HG02970 (cell line): ENCODE results near the gene CREM.
"Not testable (repeated sequence)": the region's sequence is repeated elsewhere in the genome, so short reads cannot be mapped to it uniquely, and the experiment has no call there.

Source experiments
- ATAC-seq: cut with Tn5 transposase; IDR thresholded peaks from one replicate; pipeline ENCODE4 v1.9.1; 2021; ENCODE audit warnings: mild to moderate bottlenecking, moderate library complexity, moderate number of reproducible peaks; ENCODE audit not compliant: unreplicated experiment, low FRiP score

The CREM gene

DNA sequence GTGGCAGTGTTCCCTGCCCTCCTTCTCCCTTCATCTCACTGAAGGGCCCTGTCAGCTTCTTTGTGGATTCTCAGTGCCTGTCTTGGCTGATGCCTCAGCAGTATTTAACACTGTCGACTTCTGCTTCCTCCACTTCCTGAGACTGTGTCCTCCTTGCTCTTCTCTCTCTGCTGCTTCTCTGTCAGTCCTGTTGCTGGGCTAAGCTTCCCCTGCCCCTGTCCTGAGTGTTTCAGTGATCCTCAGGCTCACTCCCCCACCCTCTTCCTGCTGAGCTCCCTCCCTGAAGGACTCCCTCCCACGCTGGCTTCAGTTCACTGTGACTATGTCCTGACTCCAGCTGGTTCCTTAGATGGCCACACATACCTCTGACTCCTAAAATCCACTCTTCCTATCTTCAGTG is 64.9 kb downstream of the CREM start:
- no peak for ATAC-seq

DNA sequence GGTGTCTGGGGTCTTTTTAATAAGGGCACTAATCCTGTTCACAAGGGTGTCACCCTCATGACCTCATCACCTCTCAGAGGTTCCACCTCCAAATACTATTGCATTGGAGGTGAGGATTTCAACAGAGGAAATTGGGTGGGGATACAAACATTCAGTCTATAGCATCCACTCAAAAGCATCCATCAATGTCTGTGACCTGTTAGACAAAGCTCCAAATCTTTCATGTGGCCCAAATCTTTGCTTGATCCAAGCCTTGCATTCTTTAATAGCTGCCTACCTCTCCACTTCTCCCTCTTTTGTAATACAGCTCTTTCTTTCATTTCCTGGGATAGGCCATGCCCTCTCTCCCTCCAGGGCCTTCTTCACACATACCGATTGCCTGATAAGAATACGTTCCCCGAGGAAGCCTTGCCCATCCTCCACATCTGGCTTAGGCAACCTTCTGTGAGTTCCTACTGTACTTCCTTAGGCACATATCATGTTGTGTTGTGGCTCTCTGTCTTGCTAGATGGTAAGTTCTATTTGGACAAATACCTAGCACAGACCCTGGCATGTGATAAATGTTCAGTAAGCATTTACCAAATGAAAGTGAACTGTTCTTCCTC is 66.1 kb downstream of the CREM start:
- no peak for ATAC-seq

GRCh38 chr10:35194471-35194870 is 67.8 kb downstream of the CREM start:
- no peak for ATAC-seq

DNA sequence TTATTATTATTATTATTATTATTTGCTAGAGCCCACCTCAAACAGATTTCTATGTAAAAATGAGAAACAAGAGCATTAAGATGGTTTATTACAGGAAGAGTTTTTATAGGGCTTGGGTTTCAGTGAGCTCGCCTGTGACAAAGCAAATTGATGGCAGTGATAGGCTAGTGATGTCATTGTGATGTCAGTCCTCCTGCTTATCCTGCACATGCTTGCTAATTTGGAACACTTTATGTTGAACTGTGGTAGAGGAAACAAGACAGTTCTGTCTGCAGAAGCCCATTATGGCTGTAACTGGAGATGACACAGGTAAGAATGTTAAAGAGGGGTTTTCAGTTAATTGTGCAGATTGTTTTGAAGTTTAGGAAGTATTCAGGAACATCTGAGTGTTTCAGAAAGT is 68.3 kb downstream of the CREM start:
- no peak for ATAC-seq

GRCh38 chr10:35195361-35196306 is 69.0 kb downstream of the CREM start:
- peak; percentile 96 for ATAC-seq

DNA sequence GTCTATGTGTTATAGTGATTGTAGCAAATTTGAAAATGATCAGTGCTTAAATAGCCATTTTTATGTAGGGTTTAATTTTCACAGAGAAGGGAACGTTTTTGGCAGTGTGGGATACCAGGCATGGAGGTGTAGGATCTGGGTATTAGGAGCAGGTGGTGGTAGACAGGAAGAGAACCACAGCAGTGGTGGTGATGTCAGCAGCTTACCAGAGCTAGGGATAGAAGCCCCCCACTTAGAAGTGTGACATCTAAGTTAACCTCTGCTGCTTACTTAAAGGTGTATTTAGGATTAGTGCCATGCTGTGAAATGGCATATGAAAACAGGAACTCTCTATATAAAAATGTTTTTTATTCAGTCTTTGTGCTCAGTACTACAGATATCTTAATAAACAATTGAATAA is 73.8 kb downstream of the CREM start:
- ATAC-seq = no peak

GRCh38 chr10:35201234-35201633 is 74.6 kb downstream of the CREM start:
- ATAC-seq = no peak

DNA sequence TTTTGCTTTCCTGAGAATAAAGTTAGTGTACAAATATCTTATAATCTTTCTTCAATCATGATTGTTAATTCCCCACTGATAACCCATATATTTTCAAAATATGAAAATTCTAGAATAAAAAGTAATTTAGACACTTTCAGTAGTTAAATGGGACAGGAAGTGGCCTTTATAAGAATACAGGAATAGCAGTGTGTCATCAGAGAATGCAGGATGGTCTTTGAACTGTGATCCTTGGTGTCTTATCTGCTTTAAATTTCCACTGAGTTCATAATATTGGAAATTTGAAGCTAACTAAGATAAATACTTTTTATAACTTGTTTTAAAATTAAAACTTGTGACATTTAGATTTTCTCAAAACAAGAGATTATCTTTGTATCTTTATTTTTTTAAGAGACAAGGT is 75.4 kb downstream of the CREM start:
- no peak for ATAC-seq

DNA sequence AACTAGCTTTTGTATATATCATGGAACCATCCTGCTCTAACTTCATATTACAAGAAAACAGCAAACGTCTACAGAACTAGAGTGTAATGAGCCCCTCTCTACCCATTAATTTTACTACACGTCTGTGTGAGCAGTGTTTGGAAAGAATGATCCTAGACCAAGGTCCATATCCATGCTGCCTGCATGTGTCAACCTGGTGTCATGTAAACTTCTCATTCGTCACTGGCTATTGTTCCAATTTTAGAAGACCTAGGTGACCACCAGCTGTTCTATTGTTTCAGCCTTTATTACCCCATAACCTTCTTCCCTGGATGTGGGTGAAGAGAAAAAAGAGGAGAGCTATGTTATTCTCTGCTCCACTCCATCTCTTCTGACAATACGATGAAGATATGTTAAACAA is 77.1 kb downstream of the CREM start:
- no peak for ATAC-seq

GRCh38 chr10:35204650-35205319 is 78.1 kb downstream of the CREM start:
- ATAC-seq = no peak

GRCh38 chr10:35206274-35206673 is 79.6 kb downstream of the CREM start:
- no peak for ATAC-seq

GRCh38 chr10:35208536-35208935 is 81.9 kb downstream of the CREM start:
- no peak for ATAC-seq

DNA sequence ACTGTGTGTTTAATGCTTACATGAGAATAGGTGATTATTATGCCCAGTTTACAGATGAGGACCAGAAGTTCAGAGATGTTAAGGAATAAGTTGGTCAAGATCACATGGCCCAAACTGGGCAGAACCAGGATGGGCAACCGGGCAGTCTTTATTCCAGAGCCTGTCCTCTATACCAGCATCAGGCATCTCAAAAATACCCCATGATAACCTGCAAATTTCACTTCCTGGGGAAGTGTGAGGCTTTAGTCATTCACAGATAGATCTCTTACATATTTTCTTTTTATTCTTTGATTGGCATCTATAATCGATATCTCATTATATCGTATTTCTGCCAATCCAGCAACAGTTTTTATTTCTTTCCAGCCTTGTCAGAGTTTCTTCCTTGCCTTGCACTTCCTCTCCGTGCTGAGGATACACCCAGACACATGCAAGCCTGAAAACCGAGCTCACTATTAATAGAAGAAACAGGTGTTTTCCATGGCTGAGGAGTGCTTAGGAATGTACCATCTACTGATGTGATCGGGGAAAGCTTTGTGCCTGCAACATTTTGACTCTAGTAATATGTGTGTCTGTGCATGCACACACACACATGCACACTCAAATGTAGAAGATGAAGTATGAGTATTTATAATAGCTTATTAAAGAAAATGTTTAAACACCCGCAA is 82.4 kb downstream of the CREM start:
- ATAC-seq = no peak

DNA sequence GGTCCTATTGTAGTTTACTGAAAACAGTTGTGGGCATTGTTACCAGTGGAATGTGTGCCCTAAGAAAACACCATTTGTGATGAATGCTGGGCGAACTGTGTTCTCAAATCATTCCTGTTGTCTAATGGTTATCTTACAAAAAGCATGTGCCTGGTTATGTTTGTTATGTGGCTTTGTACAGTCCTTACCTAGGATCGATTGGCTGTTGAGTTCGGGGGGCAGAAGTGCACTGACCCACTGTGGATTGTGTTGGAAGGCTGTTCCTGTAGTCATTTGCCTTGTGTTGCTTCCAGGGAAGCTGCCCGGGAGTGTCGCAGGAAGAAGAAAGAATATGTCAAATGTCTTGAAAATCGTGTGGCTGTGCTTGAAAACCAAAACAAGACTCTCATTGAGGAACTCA is 84.3 kb downstream of the CREM start:
- no peak for ATAC-seq

GRCh38 chr10:35211390-35211789 is 84.7 kb downstream of the CREM start:
- ATAC-seq = no peak

DNA sequence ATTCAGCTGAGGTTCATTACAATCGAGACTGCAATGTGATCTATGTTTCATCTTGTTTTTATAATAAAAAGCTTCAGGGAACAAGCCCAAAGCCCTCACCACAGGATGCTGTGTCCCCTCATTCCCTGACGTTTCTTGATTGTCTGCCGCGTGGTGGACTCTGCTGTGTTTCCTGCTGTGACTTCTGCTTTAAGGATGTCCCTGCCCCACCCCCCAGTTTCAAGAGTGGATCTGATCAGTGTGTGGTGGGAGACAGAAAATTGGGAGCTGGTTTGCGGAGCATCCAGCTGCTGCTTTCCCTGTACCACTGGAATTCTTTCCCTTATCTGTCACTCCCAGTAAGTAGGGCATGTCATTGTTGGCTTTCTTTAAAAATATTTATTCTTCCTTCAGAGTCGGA is 86.2 kb downstream of the CREM start:
- ATAC-seq = no peak

DNA sequence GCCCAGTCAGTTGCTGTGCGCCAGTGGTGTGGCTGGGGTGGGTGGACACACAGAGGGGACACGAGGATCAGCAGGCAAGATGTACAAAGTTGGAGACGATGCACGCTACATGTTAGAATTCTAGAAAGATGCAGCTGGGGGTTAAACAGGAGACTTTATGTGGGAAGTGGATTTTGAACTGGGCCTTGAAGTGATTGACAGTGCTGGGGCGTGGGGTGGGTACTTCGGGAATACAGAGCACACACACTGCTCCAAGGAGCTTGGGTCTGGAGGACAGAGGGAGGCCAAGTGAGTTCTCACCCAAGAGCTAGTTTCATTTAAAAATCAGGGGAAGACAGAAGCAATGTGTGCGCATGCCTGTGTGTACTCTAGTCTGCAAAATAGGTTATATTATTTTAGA is 87.1 kb downstream of the CREM start:
- ATAC-seq = no peak

DNA sequence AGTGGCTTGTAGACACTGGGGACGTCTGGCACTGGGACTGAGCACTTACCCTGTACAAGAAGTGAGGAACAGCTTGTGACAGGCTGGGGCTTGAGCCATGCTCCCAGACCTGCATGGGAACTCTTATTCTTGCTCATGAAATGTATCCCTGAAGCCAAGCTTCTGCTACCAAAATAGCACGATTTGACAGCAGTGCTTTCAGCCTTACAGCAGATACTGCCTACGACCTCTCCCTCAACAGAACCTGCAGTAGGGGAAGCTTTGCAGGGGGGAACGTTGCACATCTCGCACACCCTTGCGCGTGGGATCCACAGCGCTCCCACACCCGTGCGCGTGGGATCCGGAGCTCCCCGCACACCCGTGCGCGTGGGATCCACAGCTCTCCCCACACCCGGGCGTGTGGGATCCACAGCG is 88.0 kb downstream of the CREM start:
- no peak for ATAC-seq

DNA sequence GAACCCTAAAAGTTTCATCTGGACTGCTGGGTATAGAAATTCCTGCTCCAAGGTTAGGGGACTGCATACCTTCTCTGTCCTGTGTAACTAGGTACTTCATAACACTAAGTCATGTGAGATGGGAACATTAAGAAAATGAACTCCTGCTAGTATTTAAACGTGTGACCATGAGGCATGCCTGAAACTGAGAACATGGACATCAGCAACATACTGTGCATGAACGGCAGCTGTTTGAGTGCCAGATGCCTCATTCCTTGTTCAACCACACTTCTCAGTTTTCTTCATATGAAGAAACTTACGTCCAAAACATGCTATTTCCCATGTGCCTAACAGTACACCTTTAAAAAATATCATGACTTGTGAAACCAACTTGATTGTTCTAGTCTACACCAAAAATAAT is 88.5 kb downstream of the CREM start:
- no peak for ATAC-seq

GRCh38 chr10:35216303-35216905 is 89.8 kb downstream of the CREM start:
- ATAC-seq = no peak

GRCh38 chr10:35216956-35217355 is 90.3 kb downstream of the CREM start:
- ATAC-seq = not testable (repeated sequence)
